Measurements from ENCODE around the gene SLC6A11.

Gene SLC6A11

DNA sequence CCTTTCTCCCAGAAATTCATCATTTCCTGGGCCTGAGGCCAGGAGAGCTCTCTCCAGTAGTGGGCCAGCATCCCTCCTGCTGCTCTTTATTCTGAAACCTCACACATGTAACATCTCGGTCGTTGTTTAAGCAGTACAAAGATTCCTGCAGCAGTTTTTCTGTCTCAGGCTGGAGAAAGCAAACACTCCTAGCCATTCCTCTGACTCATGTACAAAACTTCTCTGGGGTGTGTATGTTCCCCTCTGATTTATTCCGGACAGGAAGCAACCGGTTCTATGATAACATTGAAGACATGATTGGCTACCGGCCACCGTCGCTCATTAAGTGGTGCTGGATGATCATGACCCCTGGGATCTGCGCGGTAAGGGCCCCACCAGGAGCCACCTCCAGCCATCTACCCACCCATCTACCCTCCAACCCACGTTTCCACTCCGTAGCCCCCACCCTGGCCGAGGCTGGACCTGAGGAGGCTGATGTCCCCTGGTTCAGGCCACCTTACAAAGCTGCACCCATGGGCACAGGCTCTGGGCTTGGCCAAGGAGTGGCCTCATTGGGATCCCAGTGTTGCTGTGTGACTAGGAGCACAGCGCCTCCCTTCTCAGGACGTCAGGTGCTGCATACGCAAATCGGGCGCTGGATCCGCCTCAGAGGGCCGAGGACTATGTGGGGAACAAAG, 117.9 kb downstream of the SLC6A11 start:
- DNase-seq = no peak

DNA sequence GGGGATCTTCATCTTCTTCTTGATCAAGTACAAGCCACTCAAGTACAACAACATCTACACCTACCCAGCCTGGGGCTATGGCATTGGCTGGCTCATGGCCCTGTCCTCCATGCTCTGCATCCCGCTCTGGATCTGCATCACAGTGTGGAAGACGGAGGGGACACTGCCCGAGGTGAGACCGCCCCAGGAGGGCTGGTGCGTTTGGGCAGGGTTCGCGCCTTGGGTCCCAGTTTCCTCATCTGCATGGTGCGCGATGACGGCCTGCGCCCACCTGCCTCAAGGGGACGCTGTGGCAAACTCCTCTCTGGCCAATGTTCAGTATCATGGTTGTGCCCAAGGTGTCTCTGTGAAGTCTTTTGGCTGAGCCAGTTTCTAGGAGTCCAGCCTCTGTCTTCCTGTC, 119.0 kb downstream of the SLC6A11 start:
- DNase-seq = no peak

DNA sequence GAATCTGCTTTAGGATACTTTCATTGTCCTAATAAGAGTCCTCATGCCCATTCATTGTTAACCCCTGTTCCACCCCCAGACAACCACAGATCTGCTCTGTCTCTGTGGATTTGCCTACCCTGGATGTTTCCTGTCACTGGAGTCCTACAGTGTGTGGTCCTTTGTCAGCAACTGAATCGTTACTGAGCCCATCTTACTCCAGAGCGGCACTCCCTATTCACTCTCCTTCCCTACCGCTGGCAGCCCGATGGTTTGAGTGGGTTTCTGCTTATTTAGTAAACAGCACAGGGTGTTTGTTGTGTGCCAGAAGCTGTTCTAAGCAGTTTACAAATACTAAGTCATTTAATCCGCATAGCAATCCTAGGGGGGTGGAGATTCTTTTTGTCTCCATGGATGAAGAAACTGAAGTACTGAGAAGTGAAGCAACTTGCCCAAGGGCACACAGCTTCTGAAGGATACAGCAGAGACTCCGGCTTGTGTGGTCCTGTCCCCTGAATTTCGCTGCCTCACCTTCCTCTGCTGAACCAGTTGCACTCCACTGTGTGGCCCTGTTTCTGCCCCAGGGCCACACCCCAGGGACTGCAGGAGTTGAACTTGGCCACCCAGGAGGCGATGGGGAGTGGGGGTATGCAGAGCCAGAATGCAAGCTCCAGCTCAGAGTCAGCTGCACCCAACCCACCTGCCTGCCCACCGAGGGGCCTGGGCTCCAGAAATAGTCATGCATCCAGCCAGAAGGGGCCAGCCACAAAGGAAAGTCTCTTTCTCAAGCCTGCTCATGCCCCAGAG, 120.0 kb downstream of the SLC6A11 start:
- DNase-seq = no peak

DNA sequence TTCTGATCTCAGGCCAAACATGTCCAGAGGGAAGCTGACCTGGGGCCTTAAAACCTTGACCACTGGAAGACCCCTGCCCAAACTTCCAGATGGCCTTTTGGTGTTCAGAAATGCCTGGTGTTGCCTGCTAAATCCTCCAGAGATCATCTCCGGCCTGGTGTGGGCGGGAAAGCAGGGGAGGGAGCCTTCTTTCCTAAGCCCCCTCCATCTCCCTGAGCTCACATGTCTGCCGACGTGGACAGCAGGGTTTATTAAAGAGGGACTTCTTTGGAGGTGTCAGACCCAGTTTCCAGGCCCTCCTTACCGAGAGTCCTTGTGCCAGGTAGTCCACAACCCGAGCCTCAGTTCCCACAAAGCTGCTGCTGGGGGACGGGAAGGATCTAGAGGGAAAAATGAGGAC, 120.7 kb downstream of the SLC6A11 start:
- DNase-seq = no peak

DNA sequence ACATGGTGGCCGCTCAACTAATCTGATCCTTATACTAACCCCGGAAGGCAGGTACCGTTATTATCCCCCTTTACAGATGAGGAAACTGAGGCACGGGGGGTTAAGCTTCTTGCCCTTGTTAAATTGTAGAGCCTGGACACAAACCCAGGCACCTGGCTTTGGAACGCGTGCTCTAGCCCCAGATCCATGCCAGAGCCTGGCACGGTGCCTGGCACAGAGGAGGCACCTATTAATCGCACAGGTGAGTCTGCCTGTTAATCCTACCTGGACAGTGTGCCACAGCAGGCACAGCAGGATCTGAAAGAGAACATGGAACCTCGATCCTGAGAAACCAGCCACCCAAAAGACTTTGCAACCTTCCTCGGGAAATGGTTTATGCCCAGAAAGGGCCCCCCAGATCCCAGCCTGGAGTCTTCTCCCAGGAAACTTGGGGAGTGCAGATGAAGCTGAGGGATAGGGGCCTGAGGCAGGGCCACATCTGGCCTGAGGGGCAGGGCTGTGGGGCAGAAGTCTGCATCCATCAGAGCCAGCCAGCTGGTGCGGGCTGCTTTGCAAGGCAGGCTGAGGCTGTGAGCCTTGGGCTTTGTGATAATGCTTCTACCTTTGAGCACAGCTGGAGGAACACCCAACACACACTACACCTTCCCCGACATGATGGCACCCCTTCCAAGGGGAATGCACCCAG, 121.3 kb downstream of the SLC6A11 start:
- DNase-seq = no peak

DNA sequence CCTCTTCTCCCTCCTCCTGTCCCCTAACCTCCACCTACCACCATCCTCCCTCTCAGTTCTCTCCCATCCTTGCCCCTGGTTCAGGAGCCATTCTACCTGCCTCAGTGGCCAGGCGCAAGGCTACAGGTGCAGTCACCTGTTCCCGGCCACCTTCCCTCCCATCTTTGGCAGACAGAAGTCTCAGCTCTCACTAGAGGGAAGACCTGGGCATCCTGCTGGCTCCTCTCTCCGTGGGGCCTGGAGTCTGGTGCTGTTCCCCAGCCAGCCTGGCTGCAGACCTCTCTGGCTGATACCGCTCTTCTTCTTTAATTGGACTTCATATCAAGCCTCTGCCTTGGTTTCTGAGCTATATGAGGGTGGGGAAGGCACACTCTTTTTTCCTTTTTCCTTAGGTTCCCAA, 123.5 kb downstream of the SLC6A11 start:
- no peak for DNase-seq

DNA sequence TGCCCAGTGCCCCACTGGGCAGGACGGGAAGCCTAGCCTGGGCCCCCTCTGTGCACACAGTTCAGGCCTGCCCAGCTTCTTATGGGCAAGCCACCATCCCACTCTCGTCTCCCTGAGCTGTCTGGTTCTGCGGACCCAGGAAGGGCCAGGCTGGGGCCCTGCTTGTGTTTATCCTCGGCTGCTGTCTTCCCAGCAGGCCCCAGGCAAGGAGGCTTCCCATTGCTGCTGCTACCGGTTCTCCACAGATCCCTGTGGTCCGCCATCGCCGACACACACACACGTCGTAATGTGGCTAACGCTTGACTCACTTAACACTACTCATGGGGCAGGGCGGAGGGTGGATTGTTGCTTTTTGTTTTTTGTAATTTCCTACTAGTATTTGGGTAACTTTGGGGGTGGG, 124.1 kb downstream of the SLC6A11 start:
- DNase-seq = no peak

DNA sequence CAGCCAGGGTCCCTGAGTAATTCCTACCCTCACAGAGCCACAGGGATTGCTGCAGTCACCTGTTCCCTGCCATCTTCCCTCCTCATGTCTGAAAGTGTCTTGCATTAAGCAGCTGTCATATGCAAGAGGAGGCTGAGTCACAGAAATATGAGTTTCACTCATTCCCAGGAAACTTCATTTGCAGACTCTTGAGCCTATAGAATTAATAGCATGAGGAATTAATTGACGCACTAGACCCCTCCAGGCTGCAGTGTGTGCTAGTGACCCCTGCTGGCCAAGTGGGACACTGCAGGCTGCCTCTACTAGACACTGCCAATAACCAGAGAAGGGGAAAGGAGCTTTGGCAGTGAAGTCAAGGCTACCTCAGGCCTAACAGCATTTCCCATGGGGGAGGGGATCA, 125.9 kb downstream of the SLC6A11 start:
- DNase-seq = no peak

DNA sequence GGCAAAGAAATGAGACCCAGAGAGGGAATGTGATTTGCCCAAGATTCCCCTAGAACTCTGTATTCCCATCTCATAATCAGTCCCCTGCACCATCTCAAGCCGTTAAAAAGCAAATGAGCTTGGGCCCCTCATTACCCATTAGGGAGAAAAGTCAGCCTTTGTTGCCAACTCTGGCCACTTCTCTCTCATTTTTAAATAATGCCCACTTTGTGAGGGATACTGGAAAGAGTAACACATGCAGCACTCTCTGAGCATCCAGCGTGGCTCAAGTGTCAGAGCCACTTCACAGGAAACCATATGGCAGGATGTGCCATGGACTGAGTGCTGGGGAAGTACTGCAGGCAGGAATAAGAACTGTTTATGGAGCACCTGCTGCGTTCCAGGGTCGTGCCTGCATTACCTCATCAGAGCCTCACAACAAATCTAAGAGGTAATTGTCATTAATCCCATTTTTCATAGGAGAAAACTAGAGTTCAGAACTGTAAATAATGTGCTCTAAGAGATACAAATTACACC, 126.7 kb downstream of the SLC6A11 start:
- no peak for DNase-seq

DNA sequence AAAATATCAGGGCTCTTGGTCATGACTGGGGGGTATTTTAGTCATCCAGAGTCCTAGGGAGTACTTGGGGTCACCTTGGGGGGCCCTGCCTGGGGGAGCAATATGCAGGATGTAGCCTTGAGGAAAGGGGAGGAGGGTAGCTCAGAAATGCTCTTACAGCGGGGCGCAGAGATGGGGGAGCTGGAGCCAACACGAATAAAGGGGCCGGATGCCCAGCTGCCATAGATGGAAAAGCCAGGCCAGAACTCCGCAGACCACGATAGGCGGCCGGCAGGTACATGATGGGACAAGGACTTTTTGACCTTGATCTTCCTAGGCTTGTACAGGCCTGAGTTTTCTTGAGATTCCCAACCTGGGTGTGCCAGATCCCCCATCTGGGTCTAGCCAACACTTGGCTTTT, 128.8 kb downstream of the SLC6A11 start:
- no peak for DNase-seq

DNA sequence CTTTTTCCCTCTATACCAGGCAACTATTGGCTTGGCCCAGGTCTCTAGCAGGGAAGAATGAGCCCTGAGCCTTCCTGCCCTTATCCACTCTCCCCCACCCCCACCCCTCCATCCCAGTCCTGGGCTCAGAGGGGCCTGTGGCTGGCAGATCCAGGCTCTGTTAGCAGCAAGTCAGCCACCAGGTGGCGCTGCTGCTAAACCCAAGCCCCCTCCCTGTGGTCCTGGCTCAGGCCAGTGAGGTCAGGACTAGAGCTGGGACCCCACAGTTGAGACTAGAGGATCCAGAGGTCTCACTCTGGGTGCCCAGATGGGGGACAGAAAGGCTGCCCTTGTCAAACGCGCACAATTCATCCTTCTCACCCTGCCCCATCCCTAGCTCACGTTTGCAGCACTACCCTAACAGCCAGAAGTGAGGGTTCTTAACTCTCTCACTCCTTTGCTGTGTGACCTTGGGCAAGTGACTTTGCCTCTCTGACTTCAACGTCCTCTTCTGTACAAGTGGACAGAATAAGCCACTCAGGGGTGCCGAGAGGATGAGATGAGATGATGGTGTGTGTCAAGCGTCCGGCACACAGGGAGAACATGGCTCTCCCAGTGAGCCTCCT, 129.8 kb downstream of the SLC6A11 start:
- no peak for DNase-seq

DNA sequence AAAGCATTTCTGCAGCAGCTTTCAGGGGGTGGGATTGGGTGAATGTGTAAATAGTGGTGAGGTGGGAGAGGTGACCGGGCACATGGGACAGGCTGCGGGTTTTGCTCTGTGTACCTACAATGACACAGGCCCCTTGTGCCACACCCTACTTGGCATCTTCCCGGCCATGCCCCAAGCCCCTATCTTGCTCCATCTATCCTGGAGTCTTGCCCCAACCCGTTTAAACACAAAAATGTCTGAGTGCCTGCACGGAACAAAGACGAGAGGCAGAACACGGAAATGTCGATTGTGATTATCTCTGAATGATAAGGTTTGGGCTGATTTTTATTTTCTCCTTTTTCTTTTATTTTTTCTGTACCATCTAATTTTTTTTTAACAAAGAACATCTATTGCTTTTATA, 130.5 kb downstream of the SLC6A11 start:
- no peak for DNase-seq

DNA sequence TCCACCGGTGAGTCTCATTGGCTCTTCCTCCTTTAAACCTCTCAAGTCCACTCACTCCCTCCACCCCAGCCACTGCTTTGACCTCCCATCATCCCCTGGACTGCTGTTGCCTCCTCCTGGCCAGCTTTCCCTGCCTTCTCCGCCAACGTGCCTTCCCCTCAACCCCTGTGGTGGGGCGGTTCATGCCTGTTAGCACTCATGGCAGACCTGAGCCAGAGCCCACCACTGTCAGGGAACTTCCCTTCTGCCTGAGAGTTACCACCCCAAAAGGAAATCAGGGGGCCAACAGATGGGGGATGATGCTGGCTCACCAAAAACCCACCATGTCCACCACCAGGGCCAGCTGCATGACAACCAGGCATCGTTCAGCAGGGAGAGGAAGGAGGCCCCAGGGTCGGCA, 132.3 kb downstream of the SLC6A11 start:
- DNase-seq = no peak

DNA sequence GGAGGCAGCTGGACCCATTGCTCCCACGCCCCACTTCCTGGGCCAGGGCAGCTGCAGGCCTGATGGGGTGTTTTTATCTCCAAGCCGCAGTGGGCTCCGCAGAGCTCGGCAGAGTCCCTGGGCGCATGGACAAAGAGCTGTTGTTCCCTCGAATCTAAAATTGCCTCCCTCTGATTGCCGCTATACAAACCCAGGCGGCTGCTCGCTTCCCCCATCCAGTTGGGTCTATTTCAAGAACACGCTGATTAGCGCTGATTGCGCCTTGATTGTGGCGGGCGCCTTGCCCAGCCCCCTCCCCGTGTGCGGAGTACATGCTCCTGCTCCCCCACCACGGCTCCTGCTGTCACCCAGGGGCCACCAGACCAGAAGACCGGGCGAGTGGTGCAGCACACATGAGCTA, 133.2 kb downstream of the SLC6A11 start:
- DNase-seq = no peak

DNA sequence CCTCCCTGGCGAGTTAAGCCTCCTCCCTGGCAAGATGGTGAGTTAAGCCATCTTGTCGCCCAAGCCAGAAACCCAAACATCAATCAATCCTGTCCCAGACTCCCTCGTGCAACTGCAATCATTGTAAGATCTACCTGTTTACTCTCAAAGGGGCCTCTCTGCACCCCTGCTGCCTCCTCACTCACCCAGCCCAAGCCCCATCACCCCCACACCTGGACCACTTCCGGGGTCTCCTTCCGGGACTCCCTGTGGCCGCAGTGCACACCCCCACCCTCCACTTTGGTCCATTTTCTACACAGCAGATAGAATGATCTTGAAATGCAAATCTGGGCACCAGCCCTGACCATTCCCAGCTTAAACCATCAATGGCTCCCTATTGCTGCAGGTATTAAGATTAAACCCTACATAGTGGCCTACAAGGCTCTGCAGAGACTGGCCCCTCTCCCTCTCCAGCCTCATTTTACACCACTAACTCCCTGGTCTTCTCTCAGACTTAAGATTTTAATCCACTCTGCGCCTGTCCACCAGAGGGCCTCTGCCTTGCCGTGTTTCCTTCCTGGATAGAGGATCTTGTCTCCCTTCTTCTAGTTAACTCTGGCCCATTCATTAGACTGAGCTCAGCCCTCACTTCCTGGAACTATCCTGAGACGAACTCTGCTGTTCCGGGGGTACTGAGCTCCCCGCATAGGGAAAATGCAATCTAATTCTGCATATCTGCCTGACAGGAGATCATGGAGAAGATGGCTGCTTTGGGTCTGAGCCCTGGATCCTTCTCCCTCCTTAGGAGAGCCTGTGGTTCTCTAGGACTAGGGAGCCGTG, 134.7 kb downstream of the SLC6A11 start:
- DNase-seq = no peak

DNA sequence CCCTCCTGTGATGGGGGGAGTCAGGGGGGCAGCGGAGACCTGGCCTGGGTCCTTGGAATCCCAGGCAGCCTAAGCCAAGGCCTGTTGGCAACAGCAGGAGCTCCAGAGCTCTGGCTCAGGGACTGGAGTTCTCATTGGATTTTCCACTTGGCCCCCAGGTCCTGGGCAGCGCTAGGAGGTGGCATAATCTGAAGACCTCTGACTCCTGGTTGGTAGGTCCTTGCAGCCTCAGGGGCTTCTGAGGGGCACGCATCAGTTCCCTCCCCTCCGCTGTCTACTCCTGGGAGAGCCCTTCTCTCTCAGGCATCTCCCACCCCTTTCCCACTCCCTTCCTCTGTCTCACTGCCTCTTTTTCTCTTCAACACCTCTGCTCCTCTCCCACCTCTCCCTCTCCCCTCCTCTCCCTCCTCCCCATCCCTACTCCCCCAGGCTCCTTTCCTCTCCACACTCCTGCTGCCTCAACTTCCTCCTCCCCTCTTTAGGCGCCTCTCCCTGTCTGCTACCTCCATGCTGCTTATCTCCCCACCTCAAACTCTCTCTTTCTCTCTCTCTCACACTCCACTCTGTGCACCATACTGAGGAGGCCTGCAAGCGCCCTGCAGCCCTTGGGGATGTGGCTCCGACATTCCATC, 135.4 kb downstream of the SLC6A11 start:
- no peak for DNase-seq

DNA sequence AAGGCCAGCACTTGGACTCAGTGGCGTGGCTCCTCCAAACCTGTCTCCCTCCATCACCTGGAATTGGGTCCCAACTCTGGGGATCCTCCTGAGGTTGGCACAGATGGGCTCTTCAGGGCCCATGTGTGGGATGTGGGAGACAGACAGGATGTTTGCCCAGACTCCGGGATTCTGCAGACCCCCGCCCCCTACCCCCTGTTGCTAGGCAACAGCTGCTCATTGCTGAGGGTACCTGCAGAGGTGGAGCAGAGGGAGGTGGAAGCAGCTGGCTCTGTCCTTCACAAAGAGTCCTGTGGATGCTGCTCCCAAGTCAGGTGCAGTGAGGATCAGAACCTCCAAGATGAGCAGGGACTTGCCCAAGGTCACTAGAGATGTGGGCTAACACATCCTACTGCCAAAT, 136.5 kb downstream of the SLC6A11 start:
- no peak for DNase-seq

DNA sequence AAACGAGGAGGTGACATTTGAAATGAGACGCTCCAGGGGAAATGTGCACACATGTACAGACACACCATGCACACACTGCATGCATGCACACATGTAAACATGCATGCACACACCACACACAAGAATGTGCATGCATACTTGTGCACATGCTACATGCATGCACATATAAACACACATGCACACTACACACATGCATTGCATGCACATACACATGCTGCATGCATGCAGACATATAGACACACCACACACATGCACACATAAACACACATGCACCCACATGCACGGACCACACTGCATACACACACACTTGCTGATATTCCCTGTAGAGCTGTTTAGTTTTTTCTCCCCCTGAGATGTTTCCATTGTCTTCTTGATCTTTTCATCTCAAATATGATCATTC, 138.7 kb downstream of the SLC6A11 start:
- no peak for DNase-seq

DNA sequence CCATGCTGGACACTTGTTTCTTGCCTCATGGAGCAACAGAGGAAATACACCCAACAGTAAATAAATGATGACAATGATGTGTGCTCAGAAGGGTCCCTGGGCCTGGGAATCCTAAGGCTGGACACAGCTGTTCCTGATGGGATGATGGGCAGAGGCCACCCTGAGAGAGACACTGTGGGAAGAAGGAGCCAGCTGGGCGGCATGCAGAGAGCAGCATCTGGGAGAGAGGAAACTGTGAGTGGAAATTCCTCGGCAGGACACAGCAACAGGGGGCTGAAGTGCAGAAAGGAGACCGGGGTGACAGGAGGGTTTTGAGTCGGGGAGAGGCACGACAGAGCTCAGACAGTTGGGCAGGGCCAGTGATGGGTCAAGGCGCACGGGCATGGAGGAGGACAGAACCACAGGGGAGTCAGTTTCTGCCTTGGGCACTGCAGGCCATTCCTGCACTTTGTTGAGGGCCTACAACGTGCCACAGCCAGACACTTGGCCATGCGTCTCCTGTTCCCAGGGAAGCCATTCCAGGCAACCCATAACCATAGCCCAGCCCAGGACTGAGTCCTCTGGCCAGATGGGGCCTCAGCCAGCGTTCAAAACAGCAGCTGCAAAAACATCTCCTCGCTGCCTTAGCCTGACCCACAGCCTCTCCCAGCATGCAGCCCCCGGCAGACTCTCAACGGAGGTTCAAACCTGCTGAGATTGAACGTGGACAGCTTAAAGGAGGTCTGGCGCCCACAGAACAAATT, 139.9 kb downstream of the SLC6A11 start:
- no peak for DNase-seq

DNA sequence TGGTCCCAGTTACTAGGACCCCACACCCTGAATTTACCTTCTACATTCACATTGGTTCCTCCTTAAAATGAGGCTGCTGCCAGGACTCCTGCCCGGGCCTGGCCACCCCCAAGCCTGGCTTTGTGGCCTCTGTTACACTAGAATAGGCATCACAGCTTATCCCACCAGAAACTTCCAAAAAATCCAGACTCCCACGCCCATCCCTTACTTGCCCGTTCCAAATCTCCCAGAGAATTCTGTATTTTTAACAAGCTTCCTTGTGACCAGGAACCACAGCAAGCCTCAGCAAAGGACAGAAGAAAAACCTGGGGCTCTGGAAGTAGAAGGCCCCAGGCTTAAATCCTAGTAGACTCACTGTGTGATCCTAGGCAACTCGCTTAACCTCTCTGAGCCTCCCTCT, 140.5 kb downstream of the SLC6A11 start:
- no peak for DNase-seq

DNA sequence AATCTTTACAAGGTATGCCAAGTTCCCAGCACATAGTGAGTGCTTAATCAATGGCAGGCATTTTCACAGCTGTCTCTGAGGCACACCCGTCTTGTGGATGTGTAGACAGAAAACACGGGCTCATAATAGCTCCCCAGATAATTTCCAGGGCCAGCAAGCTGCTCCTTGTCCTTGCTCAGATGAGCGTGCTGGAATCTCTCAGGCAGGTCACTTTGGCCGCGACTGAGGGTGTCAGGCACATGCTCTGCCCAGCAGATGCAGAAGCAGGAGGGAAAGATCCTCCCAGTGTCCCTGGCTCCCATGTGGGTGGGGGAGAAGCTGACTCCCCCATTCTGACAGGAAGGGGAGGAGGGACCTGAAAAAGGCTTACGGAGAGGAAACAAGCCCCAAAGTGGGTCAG, 141.0 kb downstream of the SLC6A11 start:
- DNase-seq = no peak
